K562 (cell line): ENCODE data around the gene ARG1. TPM values are rescaled to one million over a fixed set of nuclear protein-coding genes. Genes with fewer than 3 reads are reported as not detected.

Experiments used
- ARHGAP35 ChIP-seq: fragments of 450-650 bp; IDR thresholded peaks from 2 replicates; pipeline ENCODE4 v1.6.1; 2018; ENCODE audit not compliant: partially characterized antibody
- BRF1 ChIP-seq: IDR thresholded peaks from 3 replicates; pipeline ENCODE4 v1.6.1; 2011; ENCODE audit warnings: borderline replicate concordance, mild to moderate bottlenecking; ENCODE audit not compliant: insufficient read length; ENCODE audit errors: extremely low read depth
- CBX8 ChIP-seq: fragments of 200-600 bp; sonication (generic); IDR thresholded peaks from 2 replicates; pipeline ENCODE4 v1.6.1; 2012; ENCODE audit warnings: borderline replicate concordance, mixed run types, low read depth, mild to moderate bottlenecking, moderate library complexity, mixed read lengths, low read length, control low read depth, inconsistent platforms; ENCODE audit not compliant: poor library complexity, severe bottlenecking; ENCODE audit errors: extremely low read depth
- CREM ChIP-seq: IDR thresholded peaks from 2 replicates; pipeline ENCODE4 v1.6.1; 2014; ENCODE audit warnings: antibody characterized with exemption, low read depth
- CTBP1 ChIP-seq: fragments of 450-650 bp; IDR thresholded peaks from 2 replicates; pipeline ENCODE4 v1.6.1; 2016; ENCODE audit warnings: borderline replicate concordance
- CTCF ChIP-seq, 3 experiments: IDR thresholded peaks in 2 of 3; conservative IDR thresholded peaks in 1 of 3; 2 replicates each; pipeline ENCODE4 v1.5.1; 2011 to 2012; ENCODE audit warnings: low read length in 3 of 3, mild to moderate bottlenecking in 3 of 3, control low read depth in 2 of 3, improper control_type of control experiment in 1 of 3, inconsistent platforms in 1 of 3, low read depth in 1 of 3, mixed read lengths in 1 of 3, moderate library complexity in 1 of 3; ENCODE audit not compliant: insufficient read depth in 2 of 3
- ELF1 ChIP-seq: fragments of 200-800 bp; sonication (Bioruptor generic); IDR thresholded peaks from 2 replicates; pipeline ENCODE4 v1.6.1; 2016; ENCODE audit warnings: missing genetic modification characterization, missing compliant biosample characterization
- EP300 ChIP-seq: IDR thresholded peaks from 2 replicates; pipeline ENCODE4 v1.6.1; 2012; ENCODE audit warnings: low read length, improper control_type of control experiment
- HDAC1 ChIP-seq, 2 experiments: fragments of 450-650 bp; IDR thresholded peaks; 2 replicates each; pipeline ENCODE4 v1.6.1; 2016 to 2017; ENCODE audit warnings: inconsistent platforms in 1 of 2, mild to moderate bottlenecking in 1 of 2, moderate library complexity in 1 of 2
- HMGN3 ChIP-seq: IDR thresholded peaks from 2 replicates; pipeline ENCODE4 v1.6.1; 2011; ENCODE audit warnings: borderline replicate concordance, low read depth, mild to moderate bottlenecking, mixed read lengths, low read length; ENCODE audit not compliant: insufficient read length; ENCODE audit errors: extremely low read depth
- HNRNPL ChIP-seq: fragments of 200-400 bp; formaldehyde crosslinking; IDR thresholded peaks from 2 replicates; pipeline ENCODE4 v1.6.1; 2017; ENCODE audit warnings: low read depth, mild to moderate bottlenecking, low read length
- KDM1A ChIP-seq, 2 experiments: fragments of 450-650 bp; IDR thresholded peaks; 2 replicates each; pipeline ENCODE4 v1.6.1; 2016; ENCODE audit warnings: mild to moderate bottlenecking in 2 of 2
- NFIC ChIP-seq: fragments of 450-650 bp; IDR thresholded peaks from 2 replicates; pipeline ENCODE4 v1.6.1; 2017; ENCODE audit warnings: mild to moderate bottlenecking, inconsistent platforms
- RBM25 ChIP-seq: fragments of 200-400 bp; formaldehyde crosslinking; IDR thresholded peaks from 2 replicates; pipeline ENCODE4 v1.6.1; 2018; ENCODE audit warnings: low read length, low read depth, moderate library complexity; ENCODE audit not compliant: severe bottlenecking
- SAP30 ChIP-seq: fragments of 200-600 bp; sonication (generic); IDR thresholded peaks from 2 replicates; pipeline ENCODE4 v1.6.1; 2012; ENCODE audit warnings: borderline replicate concordance, low read depth, mild to moderate bottlenecking, moderate library complexity, low read length, control low read depth, inconsistent platforms; ENCODE audit not compliant: insufficient read depth, poor library complexity, severe bottlenecking
- TAL1 ChIP-seq: fragments of 450-650 bp; IDR thresholded peaks from 2 replicates; pipeline ENCODE4 v1.6.1; 2016; ENCODE audit warnings: mild to moderate bottlenecking
- ZBTB17 ChIP-seq: fragments of 450-650 bp; formaldehyde crosslinking; IDR thresholded peaks from 2 replicates; pipeline ENCODE4 v1.4.0; 2020; ENCODE audit warnings: mild to moderate bottlenecking
- ZKSCAN1 ChIP-seq: fragments of 150-350 bp; IDR thresholded peaks from 2 replicates; pipeline ENCODE4 v1.6.1; 2016; ENCODE audit warnings: low read depth, low read length
- ZNF124 ChIP-seq: sonication (generic); formaldehyde crosslinking; IDR thresholded peaks from 2 replicates; pipeline ENCODE4 v1.8.1; 2022; ENCODE audit warnings: missing genetic modification reagents
- ZNF146 ChIP-seq: IDR thresholded peaks from one replicate; pipeline ENCODE4 v1.6.1; 2018; ENCODE audit warnings: missing compliant biosample characterization; ENCODE audit not compliant: unreplicated experiment
- ZNF184 ChIP-seq: sonication (generic); formaldehyde crosslinking; IDR thresholded peaks from 2 replicates; pipeline ENCODE4 v1.5.0; 2020; ENCODE audit warnings: missing genetic modification reagents
- ZNF239 ChIP-seq: fragments of 250-450 bp; sonication (Bioruptor Pico); IDR thresholded peaks from 2 replicates; pipeline ENCODE4 v1.4.0; 2020; ENCODE audit warnings: mild to moderate bottlenecking
- ZNF699 ChIP-seq: fragments of 250-450 bp; sonication (Bioruptor Pico); IDR thresholded peaks from 2 replicates; pipeline ENCODE4 v1.8.0; 2021; ENCODE audit warnings: mild to moderate bottlenecking, moderate library complexity; ENCODE audit not compliant: insufficient replicate concordance
- ZNF75A ChIP-seq: fragments of 450-650 bp; formaldehyde crosslinking; IDR thresholded peaks from 2 replicates; pipeline ENCODE4 v1.4.0; 2020; ENCODE audit warnings: mild to moderate bottlenecking
- ZNF79 ChIP-seq: fragments of 250-450 bp; sonication (Bioruptor Pico); IDR thresholded peaks from 2 replicates; pipeline ENCODE4 v1.4.0; 2020; ENCODE audit warnings: low read depth, mild to moderate bottlenecking, moderate library complexity
- ZZZ3 ChIP-seq: fragments of 450-650 bp; IDR thresholded peaks from 2 replicates; pipeline ENCODE4 v1.6.1; 2016; ENCODE audit warnings: antibody characterized with exemption, mild to moderate bottlenecking, moderate library complexity
- polyA plus RNA-seq, 8 experiments: library from polyadenylated mRNA; depleted of rRNA in 4 of 8; stranded (reverse) in 5 of 8; unstranded in 3 of 8; fragments of >200 nt; fragmentation: Nextera tagmentation in 2 of 8; fragmentation: Illumina TruSeq in 1 of 8; extraction: Ambion mirVana in 2 of 8; extraction: Trizol in 1 of 8; gene quantifications; 2 replicates each; pipeline versions ENCODE4 v1.2.1 to v1.2.3, GENCODE V29; 2011 to 2014; ENCODE audit warnings: inconsistent platforms in 1 of 8, missing spikeins in 1 of 8
- total RNA-seq, 7 experiments: library from RNA; depleted of rRNA in 6 of 7; stranded (reverse); fragments of >200 nt in 6 of 7; fragmentation: Illumina TruSeq in 2 of 7; extraction: Trizol in 2 of 7; gene quantifications; 2 replicates each; pipeline versions ENCODE4 v1.2.1 to v1.2.3, GENCODE V29; 2011 to 2021; ENCODE audit warnings: low replicate concordance in 1 of 7

ARG1 gene
- total and polyA plus RNA-seq, 9 of the 15 experiments (the other 6 are each of a cell fraction or from before 2014, with no cell fraction given) = 0.03 to 0.20 (median 0.08) TPM; not detected in 3

- TF ChIP-seq RBM25 (no peak), CREM (peak; percentile 89), BRF1 (no peak), ZNF75A (no peak), ZBTB17 (CRISPR knock-in tag) (peak; percentile 76; the same call in 1 of the 2 replicates), CTBP1 (peak; percentile 91; the same call in 1 of the 2 replicates), ZZZ3 (peak; percentile 88), ZNF79 (CRISPR knock-in tag) (no peak), KDM1A (IDR thresholded peaks at IDR 0.05) (no peak), TAL1 (no peak), ELF1 (tag) (peak; percentile 86), SAP30 (peak; percentile 47), ZNF699 (CRISPR knock-in tag) (no peak), HMGN3 (peak; percentile 82), CBX8 (no peak), ZNF146 (CRISPR knock-in tag) (no peak), HNRNPL (no peak), CTCF (IDR thresholded peaks at IDR 0.05 in 2 of 3, conservative IDR thresholded peaks at IDR 0.05 in 1 of 3; ENCODE audit: insufficient read depth in 2 of 3, low read depth in 1 of 3, low read length in 3 of 3) (peak; percentile 99 to 100 (median 100)), HDAC1 (IDR thresholded peaks at IDR 0.05) (peak in 1 of 2 experiments; percentile 74; a peak in 2 of 4 replicates), ZNF124 (CRISPR knock-in tag) (no peak), ZKSCAN1 (peak; percentile 88), ARHGAP35 (no peak), ZNF184 (CRISPR knock-in tag) (no peak), ZNF239 (CRISPR knock-in tag) (peak; percentile 68), NFIC (peak; percentile 68), EP300 (peak; percentile 66)
These were observed 55.0 kb downstream of the ARG1 start, which contains the start of gene MED23 (continued) for GRCh38 chr6:131627724-131628682.
